GM23248 (cell line): ENCODE results near the gene DYNC1LI1. TPM values are rescaled to one million over a fixed set of nuclear protein-coding genes. Genes with fewer than 3 reads are reported as not detected.

Experiments used
- DNase-seq: peaks from one replicate; pipeline ENCODE4 v3.0.0-alpha.2; 2015
- H2AFZ ChIP-seq: fragments of 200-600 bp; sonication (generic); 2 replicates; pipeline ENCODE4 v1.6.1; 2016; ENCODE audit warnings: antibody characterized with exemption
- H3F3A ChIP-seq: fragments of 200-600 bp; sonication (generic); 2 replicates; pipeline ENCODE4 v1.6.1; 2016; ENCODE audit warnings: mild to moderate bottlenecking, antibody characterized with exemption, mixed run types; ENCODE audit not compliant: insufficient read depth
- H3K27ac ChIP-seq: fragments of 200-600 bp; sonication (generic); 2 replicates; pipeline ENCODE4 v1.5.1; 2016; ENCODE audit warnings: mild to moderate bottlenecking
- H3K27me3 ChIP-seq: fragments of 200-600 bp; sonication (generic); replicated peaks from 2 replicates; pipeline ENCODE4 v1.6.1; 2016; ENCODE audit warnings: mild to moderate bottlenecking; ENCODE audit not compliant: insufficient read depth
- H3K36me3 ChIP-seq: fragments of 200-600 bp; sonication (generic); 2 replicates; pipeline ENCODE4 v1.6.1; 2016; ENCODE audit warnings: low read depth, mild to moderate bottlenecking
- H3K4me1 ChIP-seq: fragments of 200-600 bp; sonication (generic); 2 replicates; pipeline ENCODE4 v1.6.1; 2016; ENCODE audit warnings: mild to moderate bottlenecking; ENCODE audit not compliant: insufficient read depth
- H3K4me2 ChIP-seq: fragments of 200-600 bp; sonication (generic); one replicate; pipeline ENCODE4 v1.6.1; 2016; ENCODE audit warnings: mild to moderate bottlenecking; ENCODE audit not compliant: unreplicated experiment
- H3K4me3 ChIP-seq: fragments of 200-600 bp; sonication (generic); 2 replicates; pipeline ENCODE4 v1.5.1; 2016; ENCODE audit warnings: mild to moderate bottlenecking
- H3K79me2 ChIP-seq: fragments of 200-600 bp; sonication (generic); 2 replicates; pipeline ENCODE4 v1.6.1; 2016; ENCODE audit warnings: mild to moderate bottlenecking; ENCODE audit not compliant: insufficient read depth
- H3K9ac ChIP-seq: fragments of 200-600 bp; sonication (generic); 2 replicates; pipeline ENCODE4 v1.6.1; 2016; ENCODE audit warnings: mild to moderate bottlenecking
- H3K9me2 ChIP-seq: fragments of 200-600 bp; sonication (generic); 2 replicates; pipeline ENCODE4 v1.6.1; 2016; ENCODE audit warnings: mixed run types, mild to moderate bottlenecking, moderate library complexity; ENCODE audit not compliant: insufficient read depth
- H3K9me3 ChIP-seq: fragments of 200-600 bp; sonication (generic); one replicate; pipeline ENCODE4 v1.6.1; 2017; ENCODE audit warnings: low read depth
- H4K20me1 ChIP-seq: fragments of 200-600 bp; sonication (generic); 2 replicates; pipeline ENCODE4 v1.6.0; 2016; ENCODE audit not compliant: insufficient read depth
- EZH2 ChIP-seq: fragments of 200-600 bp; sonication (generic); IDR thresholded peaks from 2 replicates; pipeline ENCODE4 v1.6.1; 2018; ENCODE audit warnings: antibody characterized with exemption, mild to moderate bottlenecking; ENCODE audit not compliant: insufficient read depth, poor library complexity, severe bottlenecking
- EZH2phosphoT487 ChIP-seq: fragments of 200-600 bp; sonication (generic); IDR thresholded peaks from 2 replicates; pipeline ENCODE4 v1.6.1; 2018; ENCODE audit warnings: antibody characterized with exemption, moderate library complexity, mild to moderate bottlenecking, low read depth; ENCODE audit not compliant: insufficient read depth
- WGBS, 2 experiments: methylation state at CpG; one replicate each; pipeline ENCODE4 v1.1.6; 2015 to 2017; ENCODE audit warnings: low lambda C conversion rate in 2 of 2, low coverage in 1 of 2; ENCODE audit errors: missing lambda C conversion rate in 2 of 2; 5-methylcytosine and 5-hydroxymethylcytosine counted together
- in situ Hi-C: fragments of 300-500 bp; cut with MboI; formaldehyde crosslinking; loops from 2 replicates; pipeline ENCODE4 v1.15.0; 2020
- polyA plus RNA-seq: library from polyadenylated mRNA; unstranded; fragments of >200 nt; fragmentation: Nextera tagmentation; extraction: Ambion mirVana; gene quantifications from 2 replicates; pipeline ENCODE4 v1.2.1, GENCODE V29; 2016
- total RNA-seq: library from RNA; depleted of rRNA; stranded (reverse); fragments of >200 nt; shearing (Covaris generic); gene quantifications from 2 replicates; pipeline ENCODE4 v1.2.3, GENCODE V29; 2014

DYNC1LI1 gene
- total and polyA plus RNA-seq, 2 experiments from 2014 or later = 36.7 to 40.5 TPM

DNA sequence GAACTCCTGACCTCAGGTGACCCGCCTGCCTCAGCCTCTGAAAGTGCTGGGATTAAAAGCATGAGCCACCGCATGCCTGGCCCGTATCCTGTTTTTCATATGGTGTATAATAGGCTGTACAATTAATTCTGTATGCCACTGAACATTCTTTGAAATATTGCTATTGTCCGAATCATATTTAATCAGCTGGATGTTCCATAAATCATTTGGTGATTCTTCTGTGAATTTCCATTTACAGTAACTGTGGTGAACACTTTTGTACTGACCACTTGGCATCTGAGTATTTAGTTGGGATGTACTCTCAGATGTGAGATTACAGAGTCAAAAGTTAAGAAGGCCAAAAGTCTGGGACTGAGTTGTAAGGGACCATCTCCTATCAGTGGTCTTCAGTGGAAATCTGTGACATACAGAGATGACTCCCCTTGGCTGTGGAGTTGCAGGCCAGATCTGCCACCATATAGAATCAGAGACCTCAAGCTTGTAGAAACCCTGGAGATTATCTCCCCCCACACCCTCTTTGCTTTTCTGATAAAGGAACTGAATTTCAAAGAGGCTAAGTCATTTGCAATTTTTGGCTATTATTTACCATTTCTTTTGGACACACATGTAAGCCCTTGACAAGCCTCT lies 25.7 kb upstream of the DYNC1LI1 start:
- no peak for TF ChIP-seq EZH2phosphoT487
- TF ChIP-seq EZH2 = no peak
- Histone ChIP-seq H3K4me2 (no peak overlapping the region), H3K79me2 (no peaks in the 10 kb centered on the region), H3K4me3 (no peak overlapping the region), H3K9me2 (no peaks in the 10 kb centered on the region), H2AFZ (no peak overlapping the region), H4K20me1 (no peaks in the 10 kb centered on the region), H3K9me3 (no peaks in the 10 kb centered on the region), H3K27ac (no peak overlapping the region), H3K4me1 (peaks cover 14% of the 10 kb centered on the region), H3K9ac (no peak overlapping the region), H3K27me3 (no peaks in the 10 kb centered on the region; the same call in 1 of the 2 replicates), H3F3A (peaks cover 10% of the 10 kb centered on the region; the same call in 1 of the 2 replicates), H3K36me3 (no peaks in the 10 kb centered on the region)
- DNase-seq = no peak
- in situ Hi-C loops = no loop called here
- 84 to 90% methylated on average over 4 of the region's 4 CpGs for WGBS, 2 experiments

DNA sequence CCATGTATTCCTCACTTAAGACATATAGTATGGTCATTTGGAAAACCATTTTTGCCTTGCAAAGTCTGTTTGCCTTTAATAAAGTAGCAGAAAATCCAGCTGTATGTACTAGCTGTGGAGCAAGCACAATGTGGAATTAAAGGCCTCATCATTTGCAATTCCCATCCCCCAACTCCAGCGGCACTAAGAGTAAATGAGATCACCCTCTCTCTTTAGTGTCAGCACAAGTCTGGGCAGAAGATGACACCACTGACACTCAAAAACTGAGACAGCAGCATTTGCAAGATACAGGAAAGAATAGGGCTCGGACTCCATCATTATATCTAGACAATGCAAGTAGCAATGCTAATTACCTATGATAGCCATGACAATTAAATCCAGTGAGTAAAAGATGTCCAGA lies 24.7 kb upstream of the DYNC1LI1 start:
- Histone ChIP-seq H3K9me2 (no peaks in the 10 kb centered on the region), H3K27me3 (no peaks in the 10 kb centered on the region; the same call in 1 of the 2 replicates), H3K4me2 (no peak overlapping the region), H2AFZ (no peak overlapping the region), H3K79me2 (no peaks in the 10 kb centered on the region), H3K9ac (no peak overlapping the region), H3F3A (peaks cover 10% of the 10 kb centered on the region; the same call in 1 of the 2 replicates), H3K36me3 (no peaks in the 10 kb centered on the region), H3K9me3 (no peaks in the 10 kb centered on the region), H3K27ac (no peak overlapping the region), H3K4me3 (no peak overlapping the region), H3K4me1 (peaks cover 14% of the 10 kb centered on the region), H4K20me1 (no peaks in the 10 kb centered on the region)
- WGBS, 2 experiments = 68 to 76% methylated on average over 2 of the region's 2 CpGs
- no peak for DNase-seq
- in situ Hi-C loops = no loop called here
- TF ChIP-seq EZH2phosphoT487 = no peak
- no peak for TF ChIP-seq EZH2

GRCh38 chr3:32593903-32594525 lies 23.4 kb upstream of the DYNC1LI1 start:
- peaks cover 14% of the 10 kb centered on the region for H3K4me1 ChIP-seq
- peak; percentile 69 for DNase-seq
- no peaks in the 10 kb centered on the region for H3K9me2 ChIP-seq
- no peaks in the 10 kb centered on the region for H3K79me2 ChIP-seq
- no peak overlapping the region for H3K9ac ChIP-seq
- WGBS, 2 experiments = 19 to 27% methylated on average over 4 of the region's 4 CpGs
- no peaks in the 10 kb centered on the region; the same call in 1 of the 2 replicates for H3K27me3 ChIP-seq
- H3K36me3 ChIP-seq = no peaks in the 10 kb centered on the region
- no peaks in the 10 kb centered on the region for H4K20me1 ChIP-seq
- TF ChIP-seq EZH2 (no peak), EZH2phosphoT487 (no peak)
- no peaks in the 10 kb centered on the region for H3K9me3 ChIP-seq
- H3F3A ChIP-seq = peaks cover 10% of the 10 kb centered on the region; the same call in 1 of the 2 replicates
- H3K4me3 ChIP-seq = no peak overlapping the region
- no peak overlapping the region for H2AFZ ChIP-seq
- peak overlapping the region; percentile 31 for H3K4me2 ChIP-seq
- H3K27ac ChIP-seq = no peak overlapping the region
- in situ Hi-C loops = no loop called here

GRCh38 chr3:32592696-32593353 lies 22.2 kb upstream of the DYNC1LI1 start:
- no peaks in the 10 kb centered on the region for H4K20me1 ChIP-seq
- H3F3A ChIP-seq = peaks cover 10% of the 10 kb centered on the region; the same call in 1 of the 2 replicates
- H3K27ac ChIP-seq = no peak overlapping the region
- no peaks in the 10 kb centered on the region; the same call in 1 of the 2 replicates for H3K27me3 ChIP-seq
- no peaks in the 10 kb centered on the region for H3K9me2 ChIP-seq
- H3K9ac ChIP-seq = no peak overlapping the region
- H3K36me3 ChIP-seq = no peaks in the 10 kb centered on the region
- no peak overlapping the region for H3K4me3 ChIP-seq
- no peak overlapping the region for H2AFZ ChIP-seq
- WGBS, 2 experiments = 75 to 77% methylated on average over 28 of the region's 28 CpGs
- TF ChIP-seq EZH2 (no peak), EZH2phosphoT487 (no peak)
- no peak overlapping the region for H3K4me2 ChIP-seq
- H3K9me3 ChIP-seq = no peaks in the 10 kb centered on the region
- peaks cover 14% of the 10 kb centered on the region for H3K4me1 ChIP-seq
- in situ Hi-C loops = no loop called here
- no peak for DNase-seq
- no peaks in the 10 kb centered on the region for H3K79me2 ChIP-seq
